Upper lobe of left lung (tissue), 6 donors: Measurements from ENCODE around the gene SCP2. TPM values are rescaled to one million over a fixed set of nuclear protein-coding genes. Genes with fewer than 3 reads are reported as not detected.
A peak's percentile ranks its signal among the peaks of the same experiment; 100 is the strongest.

ENCODE experiments used
- ATAC-seq, 2 donors: fragments of 200-7000 bp; cut with Tn5 transposase; one replicate each; pipeline ENCODE4 v1.9.1; 2022; ENCODE audit warnings: mild to moderate bottlenecking in 2 of 2, moderate library complexity in 2 of 2; ENCODE audit not compliant: low FRiP score in 2 of 2
- DNase-seq, 2 donors: peaks; one replicate each; pipeline ENCODE4 v3.0.0-alpha.2; 2019 to 2020
- H3K27ac ChIP-seq, 4 donors: fragments of 200-600 bp; sonication (generic); one replicate each; pipeline ENCODE4 v1.5.1; 2016 to 2019
- H3K27me3 ChIP-seq, 4 donors: fragments of 200-600 bp; sonication (generic); one replicate each; pipeline ENCODE4 v1.5.1; 2017 to 2019
- H3K36me3 ChIP-seq, 4 donors: fragments of 200-600 bp; sonication (generic); one replicate each; pipeline ENCODE4 v1.5.1; 2016 to 2019
- H3K4me1 ChIP-seq, 4 donors: fragments of 200-600 bp; sonication (generic); one replicate each; pipeline ENCODE4 v1.5.1; 2018 to 2019
- H3K4me3 ChIP-seq, 4 donors: fragments of 200-600 bp; sonication (generic); one replicate each; pipeline ENCODE4 v1.5.1; 2017 to 2019; ENCODE audit warnings: mild to moderate bottlenecking in 2 of 4, moderate library complexity in 1 of 4
- H3K9me3 ChIP-seq, 4 donors: fragments of 200-600 bp; sonication (generic); one replicate each; pipeline ENCODE4 v1.5.1; 2018 to 2019
- CTCF ChIP-seq, 6 experiments: fragments of 450-650 bp in 4 of 6; fragments of 200-600 bp in 2 of 6; sonication (generic) in 2 of 6; IDR thresholded peaks; one replicate each; pipeline ENCODE4 v1.5.1; 2016 to 2019; ENCODE audit warnings: antibody characterized with exemption in 6 of 6
- EP300 ChIP-seq, 4 donors: sonication (generic); formaldehyde crosslinking; IDR thresholded peaks; one replicate each; pipeline ENCODE4 v1.5.1; 2017; ENCODE audit warnings: antibody characterized with exemption in 4 of 4, control low read depth in 2 of 4
- POLR2A ChIP-seq, 4 donors: fragments of 450-650 bp; IDR thresholded peaks; one replicate each; pipeline ENCODE4 v1.5.1; 2016 to 2017; ENCODE audit warnings: antibody characterized with exemption in 4 of 4, mild to moderate bottlenecking in 2 of 4
- POLR2AphosphoS5 ChIP-seq, 2 donors: sonication (generic); formaldehyde crosslinking; IDR thresholded peaks; one replicate each; pipeline ENCODE4 v1.5.1; 2017; ENCODE audit warnings: antibody characterized with exemption in 2 of 2
- WGBS, 2 donors: methylation state at CpG; one replicate each; pipeline ENCODE4 v1.1.5; 2017 to 2018; 5-methylcytosine and 5-hydroxymethylcytosine counted together
- total RNA-seq, 6 donors: library from RNA; depleted of rRNA in 4 of 6; stranded (reverse); fragments of >200 nt in 4 of 6; gene quantifications; one replicate each; pipeline versions ENCODE4 v1.1.0 to v1.2.1, GENCODE V29; 2016 to 2021
- donor health status: DM: no; HTN: no; CAD: no; lungs with moderate emphysema.
- donor health status: DM: no; HTN: yes; CAD: no; lungs with severe emphysema.

The SCP2 gene
- total RNA-seq, 6 donors from 2014 or later: 52.4 to 173 (median 131) TPM

DNA sequence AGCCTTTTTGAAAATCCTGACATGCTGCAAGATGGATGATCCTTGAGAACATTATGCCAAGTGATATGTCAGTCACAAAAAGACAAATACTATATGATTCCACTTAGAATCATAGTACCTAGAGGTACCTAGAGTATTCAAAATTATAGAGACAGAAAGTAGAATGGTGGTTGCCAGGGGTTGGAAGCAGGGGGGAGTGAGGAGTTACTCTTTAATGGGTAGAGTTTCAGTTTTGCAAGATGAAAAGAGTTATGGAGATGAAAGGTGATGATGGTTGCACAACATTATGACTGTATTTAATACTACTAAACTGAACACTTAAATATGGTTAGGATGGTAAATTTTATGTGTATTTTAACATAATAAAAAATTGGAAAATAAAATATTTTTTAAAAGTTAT lies 97.0 kb downstream of the SCP2 start:
- H3K27ac ChIP-seq: no peak overlapping the region
- no peaks in the 10 kb centered on the region for H3K27me3 ChIP-seq
- peaks cover 0 to 5% (median 2%) of the 10 kb centered on the region in 4 donors for H3K36me3 ChIP-seq
- H3K9me3 ChIP-seq: no peaks in the 10 kb centered on the region
- ATAC-seq: no peak
- TF ChIP-seq POLR2A (IDR thresholded peaks at IDR 0.05) (no peak), EP300 (IDR thresholded peaks at IDR 0.05) (no peak), POLR2AphosphoS5 (IDR thresholded peaks at IDR 0.05) (no peak), CTCF (IDR thresholded peaks at IDR 0.05) (no peak)
- H3K4me1 ChIP-seq: peaks cover 4 to 12% (median 8%) of the 10 kb centered on the region in 4 donors
- H3K4me3 ChIP-seq: no peak overlapping the region
- no peak for DNase-seq

DNA sequence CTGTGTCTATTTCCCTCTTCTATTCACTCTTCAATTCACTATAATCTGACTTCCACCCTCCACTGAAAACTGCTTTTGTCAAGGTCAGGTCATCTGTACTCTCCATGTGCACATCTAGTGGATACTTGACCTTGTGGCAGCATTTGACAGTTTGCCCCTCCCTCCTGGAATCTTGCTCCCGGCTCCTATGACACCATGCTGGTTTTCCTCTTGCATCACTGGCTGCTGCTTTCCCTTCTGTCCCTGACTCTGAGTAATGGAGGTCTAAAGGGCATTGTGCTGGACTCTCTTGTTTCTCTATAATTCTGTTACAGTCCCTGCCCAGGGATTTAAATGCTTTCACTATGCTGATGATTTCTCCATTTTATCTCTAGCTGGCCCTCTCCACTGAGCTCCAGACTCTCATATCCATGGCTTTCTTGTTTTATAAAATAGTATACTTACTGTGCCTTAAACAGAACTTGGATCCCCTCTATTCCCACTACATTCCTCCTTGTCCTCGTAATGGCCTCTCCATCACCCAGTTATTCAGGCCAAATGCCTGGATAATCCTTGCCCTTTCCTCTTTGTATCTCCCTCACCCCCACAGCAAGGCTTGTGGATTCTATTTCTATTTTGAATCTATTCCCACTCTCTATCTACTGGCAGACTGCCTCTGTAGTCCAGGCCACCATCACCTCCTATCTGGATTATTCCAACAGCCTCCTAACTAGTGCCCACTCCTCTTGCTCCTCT lies 98.1 kb downstream of the SCP2 start:
- WGBS, 2 donors: 45 to 55% methylated on average over 2 of the region's 2 CpGs
- ATAC-seq: peak in 1 of 2 donors; percentile 91

GRCh38 chr1:53025769-53026112 lies 98.7 kb downstream of the SCP2 start:
- Histone ChIP-seq H3K27ac (peak overlapping the region in 3 of 4 donors; percentile 32 to 37 (median 36)), H3K27me3 (no peaks in the 10 kb centered on the region), H3K9me3 (no peaks in the 10 kb centered on the region), H3K4me1 (peaks cover 4 to 12% (median 8%) of the 10 kb centered on the region in 4 donors), H3K4me3 (no peak overlapping the region), H3K36me3 (peaks cover 0 to 13% (median 9%) of the 10 kb centered on the region in 4 donors)
- WGBS, 2 donors: 71 to 78% methylated on average over 2 of the region's 2 CpGs
- DNase-seq (no peak), ATAC-seq (no peak)
- TF ChIP-seq POLR2A (IDR thresholded peaks at IDR 0.05) (no peak), EP300 (IDR thresholded peaks at IDR 0.05) (no peak), POLR2AphosphoS5 (IDR thresholded peaks at IDR 0.05) (no peak), CTCF (IDR thresholded peaks at IDR 0.05) (no peak)

More for the DNA sequence above, 98.1 kb downstream of the SCP2 start:
- Histone ChIP-seq H3K9me3 (no peaks in the 10 kb centered on the region), H3K27me3 (no peaks in the 10 kb centered on the region), H3K36me3 (peaks cover 0 to 13% (median 9%) of the 10 kb centered on the region in 4 donors), H3K4me3 (no peak overlapping the region), H3K4me1 (peaks cover 4 to 12% (median 8%) of the 10 kb centered on the region in 4 donors), H3K27ac (peak overlapping the region in 3 of 4 donors; percentile 32 to 37 (median 36))
- DNase-seq: peak in 1 of 2 donors; percentile 29
- TF ChIP-seq POLR2AphosphoS5 (IDR thresholded peaks at IDR 0.05) (peak; percentile 16 to 29), CTCF (IDR thresholded peaks at IDR 0.05) (no peak)

- Histone ChIP-seq H3K27me3 (no peaks in the 10 kb centered on the region), H3K27ac (no peak overlapping the region), H3K4me3 (no peak overlapping the region), H3K36me3 (peaks cover 0 to 13% (median 9%) of the 10 kb centered on the region in 4 donors), H3K9me3 (no peaks in the 10 kb centered on the region), H3K4me1 (peaks cover 4 to 12% (median 8%) of the 10 kb centered on the region in 4 donors)
- WGBS, 2 donors: 59 to 66% methylated on average over 2 of the region's 2 CpGs
- ATAC-seq: no peak
- no peak for DNase-seq
- TF ChIP-seq POLR2A (IDR thresholded peaks at IDR 0.05): no peak
- no peak for TF ChIP-seq EP300 (IDR thresholded peaks at IDR 0.05)
- no peak for TF ChIP-seq POLR2AphosphoS5 (IDR thresholded peaks at IDR 0.05)
Observed at GRCh38 chr1:53026254-53026653, 99.2 kb downstream of the SCP2 start.

- WGBS, 2 donors: 59 to 79% methylated on average over 1 of the region's 1 CpG
- Histone ChIP-seq H3K4me1 (no peaks in the 10 kb centered on the region), H3K9me3 (no peaks in the 10 kb centered on the region), H3K36me3 (peaks cover 0 to 21% (median 13%) of the 10 kb centered on the region in 4 donors), H3K27ac (no peak overlapping the region), H3K27me3 (no peaks in the 10 kb centered on the region), H3K4me3 (no peak overlapping the region)
- ATAC-seq (no peak), DNase-seq (no peak)
- TF ChIP-seq EP300 (IDR thresholded peaks at IDR 0.05) (no peak), CTCF (IDR thresholded peaks at IDR 0.05) (no peak), POLR2A (IDR thresholded peaks at IDR 0.05) (no peak)
Observed at GRCh38 chr1:53031732-53032131, 104.7 kb downstream of the SCP2 start.
